OCI-LY7 (cell line): ENCODE measurements around the gene PPFIBP1.

ENCODE experiments used
- CTCF ChIP-seq: fragments of 200-600 bp; sonication (generic); conservative IDR thresholded peaks from 2 replicates; pipeline ENCODE4 v1.5.1; 2014; ENCODE audit warnings: mild to moderate bottlenecking, antibody characterized with exemption, low read length, moderate library complexity, mixed read lengths
- EZH2phosphoT487 ChIP-seq: fragments of 200-600 bp; sonication (generic); IDR thresholded peaks from 2 replicates; pipeline ENCODE4 v1.6.1; 2018; ENCODE audit warnings: low read depth, borderline replicate concordance, mild to moderate bottlenecking, mixed run types, antibody characterized with exemption, low read length, moderate library complexity, mixed read lengths

- no peak for TF ChIP-seq EZH2phosphoT487
- TF ChIP-seq CTCF = no peak
Observed at GRCh38 chr12:27589419-27589818, 65.4 kb downstream of the PPFIBP1 start.
